Endothelial cell of umbilical vein (primary cell): ENCODE data around the gene TASOR. TPM values are rescaled to one million over a fixed set of nuclear protein-coding genes. Genes with fewer than 3 reads are reported as not detected.
"Not testable (repeated sequence)": the region's sequence is repeated elsewhere in the genome, so short reads cannot be mapped to it uniquely, and the experiment has no call there.

Source experiments
- BruUV-seq: library from RNA; stranded (reverse); fragments of 400-500 nt; replicated peaks from 2 replicates; lab custom pipeline; 2021; lab: Mats Ljungman, UMichigan
- CTCF ChIA-PET: fragments of 300-600, 350-600 bp; sonication (Branson Sonifier 250); formaldehyde crosslinking; loops from one replicate; lab custom pipeline; 2021; ENCODE audit warnings: antibody characterized with exemption, inconsistent platforms; lab: Charles Lee
- POLR2A ChIA-PET: fragments of 300-600, 350-600 bp; sonication (Branson Sonifier 250); formaldehyde crosslinking; loops from one replicate; lab custom pipeline; 2021; ENCODE audit warnings: antibody characterized with exemption, inconsistent platforms; lab: Charles Lee
- DNase-seq: peaks from one replicate; pipeline ENCODE4 v3.0.0-alpha.2; 2011; ENCODE audit warnings: low read depth, low spot score
- FAIRE-seq: peaks from 2 replicates; lab custom pipeline; 2011; peaks lifted over from hg19 to GRCh38; lab: Jason Lieb, UNC
- H2AFZ ChIP-seq: 2 replicates; pipeline ENCODE4 v1.6.0; 2012; ENCODE audit warnings: low read depth, low read length, control low read depth, inconsistent platforms
- H3K27ac ChIP-seq: 2 replicates; pipeline ENCODE4 v1.5.1; 2011; ENCODE audit warnings: low read depth, mild to moderate bottlenecking, control low read depth, low read length, moderate library complexity; ENCODE audit not compliant: insufficient read depth
- H3K27me3 ChIP-seq, 2 experiments: 2 replicates each; pipeline versions ENCODE4 v1.6.0 to v1.6.1; 2011; ENCODE audit warnings: low read length in 2 of 2, mixed read lengths in 1 of 2; ENCODE audit not compliant: control insufficient read depth in 2 of 2, insufficient read depth in 2 of 2
- H3K36me3 ChIP-seq, 2 experiments: 2 replicates in 1 of 2; 3 replicates in 1 of 2; pipeline ENCODE4 v1.5.1; 2011; ENCODE audit warnings: low read length in 2 of 2, mild to moderate bottlenecking in 1 of 2, moderate library complexity in 1 of 2; ENCODE audit not compliant: control insufficient read depth in 2 of 2, insufficient read depth in 2 of 2; ENCODE audit errors: extremely low read depth in 1 of 2
- H3K4me1 ChIP-seq: 3 replicates; pipeline ENCODE4 v1.5.1; 2011; ENCODE audit warnings: mild to moderate bottlenecking, low read length; ENCODE audit not compliant: control insufficient read depth, insufficient read depth; ENCODE audit errors: extremely low read depth
- H3K4me2 ChIP-seq: 2 replicates; pipeline ENCODE4 v1.6.1; 2011; ENCODE audit warnings: low read length, control low read depth, mixed read lengths; ENCODE audit not compliant: insufficient read depth
- H3K4me3 ChIP-seq, 3 experiments: fragments of 200-600 bp in 1 of 3; sonication (generic), shearing (Covaris generic) in 1 of 3; replicated peaks in 1 of 3; 2 replicates each; pipeline ENCODE4 v1.5.1; 2011 to 2016; ENCODE audit warnings: control low read depth in 3 of 3, low read length in 3 of 3, mild to moderate bottlenecking in 2 of 3, inconsistent platforms in 1 of 3, low read depth in 1 of 3, moderate library complexity in 1 of 3; ENCODE audit not compliant: insufficient read depth in 1 of 3
- H3K79me2 ChIP-seq: 2 replicates; pipeline ENCODE4 v1.6.0; 2012; ENCODE audit warnings: low read length, inconsistent platforms; ENCODE audit not compliant: control insufficient read depth, insufficient read depth
- H3K9ac ChIP-seq: replicated peaks from 2 replicates; pipeline ENCODE3; 2011; ENCODE audit warnings: low read length, control low read depth; ENCODE audit not compliant: insufficient read depth; ENCODE audit errors: extremely low read depth
- H3K9me1 ChIP-seq: replicated peaks from 3 replicates; pipeline ENCODE4 v1.6.0; 2011; ENCODE audit warnings: mild to moderate bottlenecking, low read length; ENCODE audit not compliant: control insufficient read depth, insufficient read depth; ENCODE audit errors: extremely low read depth
- H3K9me3 ChIP-seq: replicated peaks from 2 replicates; pipeline ENCODE4 v1.5.1; 2012; ENCODE audit warnings: low read length, inconsistent platforms; ENCODE audit not compliant: control insufficient read depth, insufficient read depth
- H4K20me1 ChIP-seq: replicated peaks from 2 replicates; pipeline ENCODE3; 2011; ENCODE audit warnings: mild to moderate bottlenecking, low read length; ENCODE audit not compliant: control insufficient read depth, insufficient read depth; ENCODE audit errors: extremely low read depth
- EZH2 ChIP-seq: IDR thresholded peaks from 2 replicates; pipeline ENCODE4 v1.6.1; 2012; ENCODE audit warnings: borderline replicate concordance, low read depth, mild to moderate bottlenecking, moderate library complexity, low read length, inconsistent platforms; ENCODE audit not compliant: severe bottlenecking
- FOS ChIP-seq: IDR thresholded peaks from 2 replicates; pipeline ENCODE4 v1.6.1; 2011; ENCODE audit warnings: mild to moderate bottlenecking, low read length, moderate library complexity, borderline replicate concordance; ENCODE audit not compliant: insufficient read depth
- GATA2 ChIP-seq: IDR thresholded peaks from 2 replicates; pipeline ENCODE4 v1.7.0; 2011; ENCODE audit warnings: low read depth, mild to moderate bottlenecking, moderate library complexity, mixed read lengths, low read length; ENCODE audit not compliant: insufficient read length, insufficient read depth
- JUN ChIP-seq: IDR thresholded peaks from 2 replicates; pipeline ENCODE4 v1.6.1; 2011; ENCODE audit warnings: borderline replicate concordance, low read depth; ENCODE audit not compliant: insufficient read length, insufficient read depth
- MYC ChIP-seq: IDR thresholded peaks from one replicate; pipeline ENCODE4 v1.6.1; 2011; ENCODE audit warnings: mild to moderate bottlenecking, low read depth, low read length
- POLR2A ChIP-seq: IDR thresholded peaks from 2 replicates; pipeline ENCODE4 v1.6.1; 2012; ENCODE audit warnings: low read depth, mild to moderate bottlenecking, control low read depth, low read length
- POLR2AphosphoS5 ChIP-seq: IDR thresholded peaks from 2 replicates; pipeline ENCODE4 v1.6.1; 2012; ENCODE audit warnings: low read depth, mild to moderate bottlenecking, control low read depth, low read length, moderate library complexity; ENCODE audit not compliant: insufficient read depth
- dilution Hi-C: fragments of 300-500 bp; cut with MboI; formaldehyde crosslinking; loops from one replicate; pipeline ENCODE4 v1.15.0; 2019; ENCODE audit warnings: low sequenced_read_pairs; ENCODE audit not compliant: extremely low pct_ligation_motif_present
- intact Hi-C: fragments of 100-400 bp; cut with micrococcal nuclease; formaldehyde crosslinking; loops from one replicate; pipeline ENCODE4 v1.10.0; 2022
- polyA plus RNA-seq, 4 experiments: library from polyadenylated mRNA; depleted of rRNA in 3 of 4; stranded (reverse) in 3 of 4; unstranded in 1 of 4; fragments of >200 nt; gene quantifications; 2 replicates each; pipeline versions ENCODE4 v1.2.1 to v1.2.3, GENCODE V29; 2011 to 2012; ENCODE audit warnings: missing spikeins in 1 of 4
- total RNA-seq: library from RNA; stranded (reverse); gene quantifications from 2 replicates; pipeline ENCODE4 v1.2.3, GENCODE V29; 2021
- TF ChIP-seq, protein P1 (sequence below): IDR thresholded peaks from 2 replicates; pipeline ENCODE4 v1.6.1; 2011; ENCODE audit not compliant: insufficient read depth, insufficient read length
- TF ChIP-seq, protein P2 (sequence below), 2 donors: IDR thresholded peaks; 1 replicate in 1 of 2; 2 replicates in 1 of 2; pipeline ENCODE4 v1.5.1; 2011; ENCODE audit warnings: low read length in 2 of 2, mild to moderate bottlenecking in 2 of 2, moderate library complexity in 2 of 2, control low read depth in 1 of 2, inconsistent platforms in 1 of 2, low read depth in 1 of 2; ENCODE audit not compliant: insufficient read depth in 1 of 2; ENCODE audit errors: extremely low read depth in 1 of 2

Gene TASOR
- total and polyA plus RNA-seq, 2 donors (not counting 3 experiments of a cell fraction or from before 2014, with no cell fraction given), result 11.2 to 44.5 TPM

DNA sequence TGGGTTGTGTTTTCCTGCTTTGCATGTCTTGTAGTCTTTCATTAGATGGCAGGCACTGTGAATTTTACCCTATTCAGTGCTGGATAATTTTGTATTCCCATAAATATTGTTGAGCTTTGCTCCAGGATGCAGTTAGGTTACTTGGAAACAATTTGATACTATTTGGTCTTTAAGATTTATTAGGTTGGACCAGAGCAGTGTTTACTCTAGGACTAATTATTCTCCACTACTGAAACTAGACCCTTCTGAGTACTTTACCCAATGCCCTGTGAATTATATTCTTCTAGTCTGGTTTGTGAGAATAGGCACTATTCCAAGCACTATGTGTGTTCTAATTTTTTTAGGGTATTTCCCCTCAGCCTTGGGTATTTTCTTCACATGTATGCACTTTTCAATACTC lies 37.8 kb upstream of the TASOR start:
- H3K4me1 ChIP-seq, result no peaks in the 10 kb centered on the region
- no peak overlapping the region for H3K4me2 ChIP-seq
- no peak overlapping the region for H3K27ac ChIP-seq
- intact Hi-C loops, result no loop called here
- no peaks in the 10 kb centered on the region for H3K79me2 ChIP-seq
- no peak for DNase-seq
- POLR2A ChIA-PET, result no interaction called here
- dilution Hi-C loops, result no loop called here
- no peaks in the 10 kb centered on the region for H4K20me1 ChIP-seq
- no peak overlapping the region for H3K4me3 ChIP-seq
- no peak overlapping the region for H2AFZ ChIP-seq
- H3K27me3 ChIP-seq, result no peaks in the 10 kb centered on the region
- no peaks in the 10 kb centered on the region for H3K9me3 ChIP-seq
- H3K9me1 ChIP-seq, result no peaks in the 10 kb centered on the region
- CTCF ChIA-PET, result interaction anchor here (0.7 to 2.9 kb wide), 3 partner anchors 17 to 78 kb away, joined by 3 to 10 read pairs (median 3); no protein-coding TSS in a partner anchor
- FAIRE-seq, result no peak
- TF ChIP-seq JUN, result no peak
- TF ChIP-seq EZH2, result no peak
- no peak for TF ChIP-seq FOS
- TF ChIP-seq, protein P1, sequence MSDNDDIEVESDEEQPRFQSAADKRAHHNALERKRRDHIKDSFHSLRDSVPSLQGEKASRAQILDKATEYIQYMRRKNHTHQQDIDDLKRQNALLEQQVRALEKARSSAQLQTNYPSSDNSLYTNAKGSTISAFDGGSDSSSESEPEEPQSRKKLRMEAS, result no peak
- no peak for TF ChIP-seq POLR2A
- no peak for TF ChIP-seq POLR2AphosphoS5
- no peak for TF ChIP-seq MYC
- TF ChIP-seq, protein P2, sequence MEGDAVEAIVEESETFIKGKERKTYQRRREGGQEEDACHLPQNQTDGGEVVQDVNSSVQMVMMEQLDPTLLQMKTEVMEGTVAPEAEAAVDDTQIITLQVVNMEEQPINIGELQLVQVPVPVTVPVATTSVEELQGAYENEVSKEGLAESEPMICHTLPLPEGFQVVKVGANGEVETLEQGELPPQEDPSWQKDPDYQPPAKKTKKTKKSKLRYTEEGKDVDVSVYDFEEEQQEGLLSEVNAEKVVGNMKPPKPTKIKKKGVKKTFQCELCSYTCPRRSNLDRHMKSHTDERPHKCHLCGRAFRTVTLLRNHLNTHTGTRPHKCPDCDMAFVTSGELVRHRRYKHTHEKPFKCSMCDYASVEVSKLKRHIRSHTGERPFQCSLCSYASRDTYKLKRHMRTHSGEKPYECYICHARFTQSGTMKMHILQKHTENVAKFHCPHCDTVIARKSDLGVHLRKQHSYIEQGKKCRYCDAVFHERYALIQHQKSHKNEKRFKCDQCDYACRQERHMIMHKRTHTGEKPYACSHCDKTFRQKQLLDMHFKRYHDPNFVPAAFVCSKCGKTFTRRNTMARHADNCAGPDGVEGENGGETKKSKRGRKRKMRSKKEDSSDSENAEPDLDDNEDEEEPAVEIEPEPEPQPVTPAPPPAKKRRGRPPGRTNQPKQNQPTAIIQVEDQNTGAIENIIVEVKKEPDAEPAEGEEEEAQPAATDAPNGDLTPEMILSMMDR (IDR thresholded peaks at IDR 0.05; ENCODE audit: extremely low read depth in 1 of 2, insufficient read depth in 1 of 2, low read depth in 1 of 2, low read length in 2 of 2), result no peak
- no peak for TF ChIP-seq GATA2
- H3K36me3 ChIP-seq, result peaks cover 0 to 2% of the 10 kb centered on the region in 2 experiments
- no TSS peak for BruUV-seq
- no peak overlapping the region for H3K9ac ChIP-seq

DNA sequence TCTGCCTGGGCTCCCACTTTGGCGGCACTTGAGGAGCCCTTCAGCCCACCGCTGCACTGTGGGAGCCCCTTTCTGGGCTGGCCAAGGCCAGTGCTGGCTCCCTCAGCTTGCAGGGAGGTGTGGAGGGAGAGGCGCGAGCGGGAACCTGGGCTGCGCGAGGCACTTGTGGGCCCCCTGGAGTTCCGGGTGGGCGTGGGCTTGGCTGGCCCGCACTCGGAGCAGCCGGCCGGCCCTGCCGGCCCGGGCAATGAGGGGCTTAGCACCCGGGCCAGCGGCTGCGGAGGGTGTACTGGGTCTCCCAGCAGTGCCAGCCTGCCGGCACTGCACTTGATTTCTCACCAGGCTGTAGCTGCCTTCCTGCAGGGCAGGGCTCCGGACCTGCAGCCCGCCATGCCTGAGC lies 35.7 kb upstream of the TASOR start:
- H3K27me3 ChIP-seq, H3K9me3 ChIP-seq, H4K20me1 ChIP-seq, intact Hi-C loops, FAIRE-seq, dilution Hi-C loops, H2AFZ ChIP-seq, H3K79me2 ChIP-seq, H3K4me3 ChIP-seq, H3K9ac ChIP-seq, H3K9me1 ChIP-seq, H3K27ac ChIP-seq, H3K4me1 ChIP-seq, POLR2A ChIA-PET, H3K4me2 ChIP-seq, H3K36me3 ChIP-seq, BruUV-seq, DNase-seq: not testable (repeated sequence)
- CTCF ChIA-PET, result interaction anchor here (1.4 kb wide), 1 partner anchor 18 kb away, joined by 4 read pairs; no protein-coding TSS in a partner anchor
